ENCODE data around the gene FKBP14.

The FKBP14 gene, protein sequence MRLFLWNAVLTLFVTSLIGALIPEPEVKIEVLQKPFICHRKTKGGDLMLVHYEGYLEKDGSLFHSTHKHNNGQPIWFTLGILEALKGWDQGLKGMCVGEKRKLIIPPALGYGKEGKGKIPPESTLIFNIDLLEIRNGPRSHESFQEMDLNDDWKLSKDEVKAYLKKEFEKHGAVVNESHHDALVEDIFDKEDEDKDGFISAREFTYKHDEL

GRCh38 chr7:30026229-30027064 lies at the start of gene FKBP14:
Gene FKBP14, minus strand, starts transcription at chr7:30026702. Its CDS starts 194 bp downstream, at chr7:30026508.
- DNase-seq = peak; percentile 94

- DNase-seq = no peak
Measured at GRCh38 chr7:30074422-30075030, 48.0 kb upstream of the FKBP14 start.

DNA sequence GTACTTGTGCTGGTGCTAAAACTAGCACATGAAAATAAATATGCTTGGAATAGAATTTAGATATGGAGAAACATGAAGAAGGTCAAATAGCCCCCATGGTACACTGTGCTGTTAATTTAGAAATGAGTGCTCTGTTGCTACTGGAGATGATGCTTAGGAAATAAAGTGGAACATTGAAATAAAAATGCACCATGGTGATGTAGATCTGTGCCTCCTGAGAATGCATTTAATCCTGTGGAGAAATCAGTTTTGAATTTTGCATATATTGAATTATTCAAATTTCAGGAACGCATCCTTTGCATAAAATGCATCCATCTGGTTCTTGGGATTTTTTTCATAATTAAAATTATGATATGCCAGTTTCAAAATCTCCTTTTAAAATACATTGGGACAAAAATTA lies 46.2 kb upstream of the FKBP14 start:
- no peak for DNase-seq

GRCh38 chr7:30070052-30070451 lies 43.5 kb upstream of the FKBP14 start:
- DNase-seq = no peak

GRCh38 chr7:30069096-30069867 lies 42.8 kb upstream of the FKBP14 start:
- no peak for DNase-seq

DNA sequence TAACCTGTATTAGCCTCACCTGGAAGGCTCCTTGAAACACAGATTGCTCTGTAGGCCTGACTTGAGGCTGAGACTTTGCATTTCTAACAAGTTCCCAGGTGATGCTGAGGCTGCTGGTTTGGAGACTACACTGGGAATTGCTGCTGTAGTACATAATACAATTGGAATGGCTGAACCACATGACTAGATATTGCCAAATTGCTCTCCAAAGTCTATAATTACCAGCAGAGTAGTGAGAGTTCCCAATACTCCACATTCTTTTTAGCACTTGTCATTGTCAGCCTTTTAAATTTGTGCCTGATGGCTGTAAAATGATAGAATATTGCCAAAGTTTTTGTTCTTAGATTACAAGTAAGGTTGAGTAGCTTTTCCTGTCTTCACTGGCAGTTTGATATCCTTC lies 41.6 kb upstream of the FKBP14 start:
- DNase-seq = no peak

DNA sequence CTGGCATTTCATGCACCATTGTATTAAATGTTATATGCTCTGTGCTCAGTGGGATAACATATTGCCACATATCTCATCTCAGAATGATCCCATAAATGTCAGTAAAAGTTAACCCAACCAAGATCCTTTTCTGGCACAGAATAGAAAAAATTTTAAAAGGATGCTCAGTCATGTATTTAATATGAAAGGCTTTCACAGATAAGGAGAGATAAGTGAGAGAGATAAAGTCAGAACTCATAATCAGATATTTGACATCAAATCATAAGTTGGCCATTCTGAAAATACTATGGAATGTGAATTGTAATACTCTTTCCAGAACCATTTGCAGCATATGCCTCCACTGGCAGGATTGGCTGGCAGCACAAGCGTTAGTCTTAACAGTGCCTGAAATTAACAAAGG lies 40.2 kb upstream of the FKBP14 start:
- DNase-seq = no peak

DNA sequence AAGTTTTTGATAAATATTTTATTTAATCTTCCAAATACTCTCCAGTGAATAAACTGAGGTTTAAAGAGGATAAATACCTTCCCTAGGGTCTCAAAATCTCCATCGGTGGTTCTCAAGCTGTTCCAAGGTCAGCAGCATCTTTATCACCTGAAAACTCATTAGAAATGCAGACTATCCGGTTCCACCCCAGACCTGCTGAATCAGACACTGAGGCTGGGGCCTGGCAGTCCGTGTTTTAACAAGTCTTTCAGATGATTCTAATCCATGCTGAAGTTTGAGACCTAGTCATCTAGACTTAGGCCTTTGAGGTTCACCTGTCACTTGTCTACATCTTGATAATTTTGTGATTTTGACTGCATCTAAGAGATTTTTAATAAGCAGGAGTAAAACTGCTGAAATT lies 39.2 kb upstream of the FKBP14 start:
- DNase-seq = no peak

DNA sequence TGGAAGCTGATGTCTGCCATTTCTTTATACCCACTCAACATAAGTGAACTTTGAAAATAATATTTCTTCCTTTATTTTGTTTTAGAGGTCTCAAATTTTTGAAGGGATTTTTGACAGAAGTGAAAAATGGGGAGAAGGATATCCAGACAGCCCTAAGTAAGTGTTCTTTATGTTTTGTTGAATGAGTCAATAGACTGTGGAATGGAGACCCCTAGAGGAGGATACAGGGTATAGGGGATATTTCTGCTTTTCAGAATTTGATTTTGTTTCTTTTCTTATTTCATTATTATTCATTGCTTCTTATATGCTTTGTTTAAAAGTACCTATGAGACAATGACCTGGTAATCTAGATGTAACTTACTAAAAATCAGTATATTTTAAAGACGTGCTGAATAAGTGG lies 36.1 kb upstream of the FKBP14 start:
- DNase-seq = no peak

DNA sequence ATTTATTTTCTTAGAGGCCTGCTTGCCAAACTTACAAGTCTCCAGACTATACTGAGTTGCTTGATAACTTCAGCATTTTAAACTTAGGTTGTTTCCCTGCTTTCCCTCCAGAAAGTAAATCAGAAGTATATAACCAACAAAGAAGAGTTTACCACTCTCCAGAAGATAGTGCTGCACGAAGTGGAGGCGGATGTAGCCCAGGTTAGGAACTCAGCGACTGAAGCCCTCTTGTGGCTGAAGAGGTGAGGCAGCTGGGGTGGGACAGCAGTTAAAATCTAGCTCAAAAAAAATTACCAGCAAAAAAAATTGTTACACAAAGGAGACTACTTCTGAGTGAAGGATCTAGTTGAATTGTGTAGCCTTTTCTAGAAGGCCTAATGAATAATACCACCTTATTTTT lies 35.3 kb upstream of the FKBP14 start:
- peak; percentile 46 for DNase-seq

- no peak for DNase-seq
Measured at GRCh38 chr7:30057741-30058140, 31.2 kb upstream of the FKBP14 start.

DNA sequence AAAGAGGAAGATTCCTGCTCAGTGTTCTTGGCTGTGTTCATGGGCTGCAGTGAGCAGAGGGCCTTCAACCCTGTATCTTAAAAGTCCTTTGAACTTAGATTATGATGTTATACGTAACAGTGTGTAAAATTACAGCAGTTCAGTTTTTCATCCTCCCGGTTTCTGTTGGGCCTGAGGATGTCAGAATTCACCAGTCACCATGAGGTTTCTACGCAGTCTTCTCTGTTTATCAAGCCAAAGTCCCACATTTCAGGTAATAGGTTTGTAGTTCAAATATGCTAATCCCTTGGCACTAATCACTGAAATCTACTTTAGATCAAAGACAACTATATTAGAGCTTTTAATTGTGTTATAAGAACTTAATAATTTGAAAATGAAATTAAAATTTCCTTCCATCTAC lies 26.6 kb upstream of the FKBP14 start:
- DNase-seq = no peak

DNA sequence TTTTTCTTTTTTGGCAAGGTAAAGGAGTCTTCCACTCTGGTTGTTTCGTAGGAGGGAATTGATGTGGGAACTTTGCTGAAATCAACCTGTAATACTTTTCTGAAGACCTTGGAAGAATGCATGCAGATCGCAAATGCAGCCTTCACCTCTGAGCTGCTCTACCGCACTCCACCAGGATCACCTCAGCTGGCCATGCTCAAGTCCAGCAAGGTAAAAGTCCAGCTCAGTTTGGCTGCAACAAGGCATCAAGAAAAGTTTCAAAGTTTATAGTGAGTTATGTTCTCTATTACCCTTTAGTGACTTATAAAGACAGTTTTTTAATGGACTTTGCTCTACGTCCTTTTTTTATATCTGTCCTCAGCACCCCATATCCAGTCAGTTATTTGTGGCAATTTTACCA lies 22.7 kb upstream of the FKBP14 start:
- DNase-seq = no peak

DNA sequence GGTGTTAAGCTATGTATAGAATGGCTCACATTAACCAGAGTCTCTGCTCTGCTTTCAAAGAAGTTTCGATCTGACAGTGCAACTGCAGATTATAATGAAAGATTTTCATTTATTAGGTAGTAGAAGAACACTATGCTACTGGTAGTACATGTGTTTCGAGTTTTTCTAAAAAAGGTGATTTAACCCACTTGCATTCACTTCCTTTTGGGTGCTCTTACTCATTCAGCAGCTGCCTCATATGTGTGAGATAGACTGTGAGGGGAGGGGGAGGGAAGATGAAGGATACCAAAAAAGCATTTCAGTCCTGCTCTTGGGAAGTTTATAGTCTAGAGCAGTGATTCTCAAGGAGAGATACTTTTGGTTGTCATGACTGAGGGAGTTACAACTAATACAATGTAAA lies 22.1 kb upstream of the FKBP14 start:
- DNase-seq = no peak

- DNase-seq = no peak
Measured at GRCh38 chr7:30047124-30047523, 20.6 kb upstream of the FKBP14 start.

GRCh38 chr7:30046127-30046770 lies 19.7 kb upstream of the FKBP14 start:
- DNase-seq = no peak

GRCh38 chr7:30041526-30042269 lies 15.2 kb upstream of the FKBP14 start:
- DNase-seq = no peak

GRCh38 chr7:30040938-30041337 lies 14.4 kb upstream of the FKBP14 start:
- no peak for DNase-seq

- DNase-seq = no peak
Measured at GRCh38 chr7:30038196-30038980, 11.9 kb upstream of the FKBP14 start.

DNA sequence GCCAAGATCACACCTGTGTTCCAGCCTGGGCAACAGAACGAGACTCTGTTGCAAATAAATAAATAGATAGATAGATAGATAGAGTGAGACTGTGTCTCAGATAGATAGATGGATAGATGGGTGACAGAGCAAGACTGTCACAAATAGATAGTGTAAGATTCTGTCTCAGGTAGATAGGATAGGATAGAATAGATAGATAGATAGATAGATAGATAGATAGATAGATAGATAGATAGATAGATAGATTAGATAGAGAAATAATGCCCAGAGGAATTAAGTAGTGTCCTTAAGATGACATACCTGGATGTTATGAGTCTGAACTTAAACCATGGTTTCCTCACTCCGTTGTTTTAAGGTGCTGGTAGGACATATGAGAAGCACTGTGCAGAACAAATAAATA lies 9.7 kb upstream of the FKBP14 start:
- DNase-seq = no peak

GRCh38 chr7:30034501-30034900 lies 8.0 kb upstream of the FKBP14 start:
- no peak for DNase-seq

Measured in CD4-positive, alpha-beta T cell treated with Interferon gamma for 1 hour (primary cell).